GM12872 (cell line): ENCODE data around the gene SLC1A3.

Experiments used
- TF ChIP-seq, protein P1 (sequence below): IDR thresholded peaks from 3 replicates; pipeline ENCODE4 v1.5.1; 2011; ENCODE audit warnings: low read depth, mild to moderate bottlenecking, low read length, moderate library complexity; ENCODE audit not compliant: insufficient read depth

The SLC1A3 gene

DNA sequence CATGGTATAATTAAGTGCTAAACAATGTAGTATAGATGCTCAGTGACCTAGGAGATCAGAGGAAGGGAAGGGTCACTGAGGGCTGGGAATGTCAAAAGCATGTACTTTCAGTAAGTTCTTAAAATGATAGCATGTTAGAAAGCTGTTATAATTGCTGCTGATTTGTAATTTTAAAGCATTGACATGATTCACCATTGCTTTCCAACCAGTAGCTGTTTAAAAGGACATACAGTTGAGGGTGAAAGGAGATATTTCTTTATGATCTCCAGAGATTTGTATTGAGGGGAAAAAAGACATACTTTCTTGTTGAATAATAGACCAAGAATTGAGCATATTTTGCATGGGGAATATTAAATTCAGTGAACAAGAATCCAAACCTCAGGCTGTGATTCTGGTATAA lies 1.2 kb upstream of the SLC1A3 start:
- TF ChIP-seq, protein P1, sequence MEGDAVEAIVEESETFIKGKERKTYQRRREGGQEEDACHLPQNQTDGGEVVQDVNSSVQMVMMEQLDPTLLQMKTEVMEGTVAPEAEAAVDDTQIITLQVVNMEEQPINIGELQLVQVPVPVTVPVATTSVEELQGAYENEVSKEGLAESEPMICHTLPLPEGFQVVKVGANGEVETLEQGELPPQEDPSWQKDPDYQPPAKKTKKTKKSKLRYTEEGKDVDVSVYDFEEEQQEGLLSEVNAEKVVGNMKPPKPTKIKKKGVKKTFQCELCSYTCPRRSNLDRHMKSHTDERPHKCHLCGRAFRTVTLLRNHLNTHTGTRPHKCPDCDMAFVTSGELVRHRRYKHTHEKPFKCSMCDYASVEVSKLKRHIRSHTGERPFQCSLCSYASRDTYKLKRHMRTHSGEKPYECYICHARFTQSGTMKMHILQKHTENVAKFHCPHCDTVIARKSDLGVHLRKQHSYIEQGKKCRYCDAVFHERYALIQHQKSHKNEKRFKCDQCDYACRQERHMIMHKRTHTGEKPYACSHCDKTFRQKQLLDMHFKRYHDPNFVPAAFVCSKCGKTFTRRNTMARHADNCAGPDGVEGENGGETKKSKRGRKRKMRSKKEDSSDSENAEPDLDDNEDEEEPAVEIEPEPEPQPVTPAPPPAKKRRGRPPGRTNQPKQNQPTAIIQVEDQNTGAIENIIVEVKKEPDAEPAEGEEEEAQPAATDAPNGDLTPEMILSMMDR = no peak

DNA sequence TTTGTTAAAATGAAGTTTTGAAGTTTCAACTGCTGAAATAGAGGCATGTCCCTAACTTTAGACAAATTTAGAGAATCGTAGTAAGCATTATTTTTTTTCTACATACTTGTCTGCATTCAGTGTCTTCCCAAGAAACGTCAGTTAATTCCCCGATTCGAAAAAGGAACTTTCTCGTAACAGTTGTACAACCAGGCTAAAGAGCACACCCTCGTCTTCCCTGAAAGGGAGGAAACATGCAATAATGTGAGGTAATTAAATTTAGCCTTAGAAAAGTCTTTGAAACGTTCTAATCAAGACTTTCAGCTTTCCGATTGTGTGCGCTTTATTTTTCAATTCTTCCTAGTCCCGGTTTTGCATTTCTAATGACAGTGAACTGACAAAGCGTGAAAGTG lies 374 bp upstream of the SLC1A3 start:
- TF ChIP-seq, protein P1 = no peak

DNA sequence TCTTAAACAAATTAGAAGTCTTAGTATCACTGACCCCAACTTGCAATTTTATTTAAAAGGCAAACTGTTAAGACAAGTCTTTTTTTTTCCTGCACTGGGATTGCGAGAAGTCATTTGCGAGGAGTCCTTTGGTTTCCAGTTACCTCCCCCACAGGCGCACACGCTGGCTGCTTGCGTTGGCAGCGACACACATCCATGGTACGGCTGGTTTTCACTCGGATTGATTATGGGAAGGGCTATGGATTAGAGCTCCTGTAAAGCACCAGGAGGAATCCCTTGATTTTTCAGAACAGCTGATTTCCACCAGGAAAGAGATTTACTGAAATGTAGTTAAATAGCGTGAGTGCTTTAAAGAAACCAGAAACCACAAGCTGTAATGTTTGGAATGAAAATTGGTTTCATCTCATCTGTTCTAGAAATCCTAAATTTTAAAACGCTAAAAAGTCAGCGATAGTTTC lies 737 bp downstream of the SLC1A3 start:
- TF ChIP-seq, protein P1 = no peak

DNA sequence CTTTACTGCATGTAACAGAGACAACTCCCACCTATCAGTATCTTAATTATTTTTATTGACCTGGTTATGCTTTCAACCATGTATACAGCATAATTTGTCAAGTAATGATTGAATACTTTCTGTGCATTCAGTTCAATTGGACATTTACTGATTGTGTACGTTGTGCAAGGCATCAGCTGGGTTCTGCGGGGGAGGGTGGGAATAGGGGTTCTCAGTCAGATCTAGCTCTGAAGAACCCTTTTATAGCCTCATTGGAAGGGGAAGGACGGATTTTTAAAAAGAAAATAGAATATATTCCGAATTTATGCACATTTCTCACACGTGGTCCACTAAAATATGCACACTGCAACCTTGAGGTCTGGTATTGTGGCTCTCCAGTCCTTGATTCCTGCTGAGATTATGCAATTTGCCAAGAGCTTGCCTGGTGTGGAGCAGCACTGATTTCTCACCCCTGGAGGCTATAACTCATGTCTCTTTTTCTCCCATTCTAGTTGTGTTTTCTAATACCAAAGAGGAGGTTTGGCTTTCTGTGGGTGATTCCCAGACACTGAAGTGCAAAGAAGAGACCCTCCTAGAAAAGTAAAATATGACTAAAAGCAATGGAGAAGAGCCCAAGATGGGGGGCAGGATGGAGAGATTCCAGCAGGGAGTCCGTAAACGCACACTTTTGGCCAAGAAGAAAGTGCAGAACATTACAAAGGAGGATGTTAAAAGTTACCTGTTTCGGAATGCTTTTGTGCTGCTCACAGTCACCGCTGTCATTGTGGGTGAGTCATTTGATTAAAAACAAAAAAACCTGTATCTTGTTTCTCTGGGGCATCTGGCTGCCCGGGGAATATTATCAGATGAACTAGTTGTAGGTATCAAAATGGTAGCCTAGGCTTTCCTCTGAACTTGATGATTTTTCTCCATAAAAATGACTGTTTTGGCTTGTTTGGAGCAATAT lies 1.7 kb downstream of the SLC1A3 start:
- TF ChIP-seq, protein P1 = no peak

DNA sequence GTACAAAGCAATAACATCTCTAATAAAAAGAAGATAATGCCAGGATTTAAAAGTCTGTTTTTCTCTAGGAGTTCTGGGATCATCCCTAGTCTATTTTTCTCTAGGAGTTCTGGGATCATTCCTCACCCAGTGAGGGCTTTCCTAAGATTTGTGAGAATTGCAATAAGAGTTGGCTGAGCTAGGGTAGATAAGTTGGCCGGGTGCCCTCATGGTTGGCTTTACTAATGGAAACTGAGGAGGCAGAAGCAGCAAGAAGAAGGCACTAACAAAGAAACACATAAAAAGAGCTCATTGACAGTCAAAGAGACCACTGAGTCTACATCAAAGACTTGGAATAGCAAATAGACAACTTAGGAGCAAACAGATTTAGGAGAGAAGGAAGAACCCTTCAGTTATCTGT lies 4.2 kb downstream of the SLC1A3 start:
- TF ChIP-seq, protein P1 = no peak

DNA sequence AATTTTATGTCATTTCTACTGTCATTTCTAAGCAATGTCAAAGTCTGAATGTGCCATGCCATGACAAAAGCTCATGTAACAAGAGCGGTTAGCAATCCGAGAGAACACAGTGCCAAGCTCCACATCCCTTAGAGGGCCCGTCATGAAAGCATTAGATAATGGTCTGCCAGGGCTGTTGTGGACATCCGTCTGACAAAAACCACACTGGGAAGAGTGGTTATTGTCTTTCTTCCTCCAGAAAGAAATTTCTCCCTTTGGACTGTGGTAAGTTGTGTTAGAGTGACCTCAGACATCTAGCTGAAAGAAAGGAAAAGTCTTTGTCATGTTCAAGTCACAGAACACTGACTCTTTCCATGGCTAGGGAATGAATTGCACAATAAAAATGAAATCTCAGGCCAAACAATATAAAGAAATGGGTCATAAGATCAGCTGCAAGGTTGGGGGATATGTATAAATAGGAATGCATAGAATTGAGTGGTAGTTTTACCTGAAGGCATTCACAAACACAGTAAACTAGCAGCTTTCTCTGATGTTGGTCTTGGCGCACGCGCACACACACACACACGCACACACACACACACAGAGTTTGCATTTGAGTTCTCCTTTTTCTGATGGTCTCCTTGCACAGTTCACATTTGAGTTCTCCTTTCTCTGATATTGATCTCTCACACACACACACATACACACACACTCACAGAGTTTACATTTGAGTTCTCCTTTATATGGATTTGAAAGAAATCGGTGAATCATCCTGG lies 5.3 kb downstream of the SLC1A3 start:
- TF ChIP-seq, protein P1 = no peak

DNA sequence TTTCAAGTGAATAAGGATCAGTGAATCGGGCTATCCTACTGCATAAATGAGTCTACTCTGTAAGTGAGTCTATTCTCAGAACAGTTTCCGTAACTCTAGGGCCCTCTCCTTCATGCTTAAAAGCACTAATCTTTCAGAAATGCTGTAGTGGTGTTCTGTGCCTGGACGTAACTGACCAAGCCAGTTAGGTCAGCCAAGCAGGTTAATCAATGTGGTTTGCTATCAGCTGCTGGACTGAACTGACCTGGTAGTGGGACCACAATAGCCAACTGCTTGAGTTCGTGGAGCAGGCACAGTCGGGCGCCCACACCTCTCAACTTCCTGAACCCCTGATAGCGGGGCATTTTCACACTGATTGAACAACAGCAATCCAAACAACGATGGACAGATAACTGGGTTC lies 6.8 kb downstream of the SLC1A3 start:
- TF ChIP-seq, protein P1 = no peak
